Skeletal muscle tissue (tissue), 4 donors: ENCODE results near the gene TNRC6C. TPM values are rescaled to one million over a fixed set of nuclear protein-coding genes. Genes with fewer than 3 reads are reported as not detected.

ENCODE experiments used
- H3K27ac ChIP-seq: one replicate; pipeline ENCODE4 v1.7.0; 2013; ENCODE audit warnings: mild to moderate bottlenecking, low read depth, low read length, inconsistent platforms
- H3K27me3 ChIP-seq, 3 donors: one replicate each; pipeline ENCODE4 v1.7.0; 2013; ENCODE audit warnings: low read length in 3 of 3; ENCODE audit not compliant: control insufficient read depth in 3 of 3, insufficient read depth in 3 of 3
- H3K36me3 ChIP-seq, 3 donors: one replicate each; pipeline ENCODE4 v1.7.0; 2013; ENCODE audit warnings: low read length in 3 of 3; ENCODE audit not compliant: control insufficient read depth in 3 of 3, insufficient read depth in 3 of 3
- H3K4me1 ChIP-seq, 3 donors: one replicate each; pipeline ENCODE4 v1.7.0; 2013; ENCODE audit warnings: low read length in 3 of 3, mild to moderate bottlenecking in 3 of 3; ENCODE audit not compliant: control insufficient read depth in 3 of 3, insufficient read depth in 3 of 3
- H3K4me3 ChIP-seq, 3 donors: one replicate each; pipeline ENCODE4 v1.7.0; 2013; ENCODE audit warnings: low read length in 3 of 3
- H3K9ac ChIP-seq, 3 donors: one replicate each; pipeline ENCODE4 v1.7.0; 2013; ENCODE audit warnings: low read length in 3 of 3, mild to moderate bottlenecking in 3 of 3, moderate library complexity in 2 of 3, low read depth in 1 of 3
- H3K9me3 ChIP-seq, 3 donors: one replicate each; pipeline ENCODE4 v1.7.0; 2013; ENCODE audit warnings: low read length in 3 of 3; ENCODE audit not compliant: control insufficient read depth in 3 of 3
- total RNA-seq: library from RNA; depleted of rRNA; stranded (reverse); fragments of >200 nt; gene quantifications from one replicate; pipeline ENCODE4 v1.2.3, GENCODE V29; 2014
- donor health status: Osteomylitis.

The TNRC6C gene, protein sequence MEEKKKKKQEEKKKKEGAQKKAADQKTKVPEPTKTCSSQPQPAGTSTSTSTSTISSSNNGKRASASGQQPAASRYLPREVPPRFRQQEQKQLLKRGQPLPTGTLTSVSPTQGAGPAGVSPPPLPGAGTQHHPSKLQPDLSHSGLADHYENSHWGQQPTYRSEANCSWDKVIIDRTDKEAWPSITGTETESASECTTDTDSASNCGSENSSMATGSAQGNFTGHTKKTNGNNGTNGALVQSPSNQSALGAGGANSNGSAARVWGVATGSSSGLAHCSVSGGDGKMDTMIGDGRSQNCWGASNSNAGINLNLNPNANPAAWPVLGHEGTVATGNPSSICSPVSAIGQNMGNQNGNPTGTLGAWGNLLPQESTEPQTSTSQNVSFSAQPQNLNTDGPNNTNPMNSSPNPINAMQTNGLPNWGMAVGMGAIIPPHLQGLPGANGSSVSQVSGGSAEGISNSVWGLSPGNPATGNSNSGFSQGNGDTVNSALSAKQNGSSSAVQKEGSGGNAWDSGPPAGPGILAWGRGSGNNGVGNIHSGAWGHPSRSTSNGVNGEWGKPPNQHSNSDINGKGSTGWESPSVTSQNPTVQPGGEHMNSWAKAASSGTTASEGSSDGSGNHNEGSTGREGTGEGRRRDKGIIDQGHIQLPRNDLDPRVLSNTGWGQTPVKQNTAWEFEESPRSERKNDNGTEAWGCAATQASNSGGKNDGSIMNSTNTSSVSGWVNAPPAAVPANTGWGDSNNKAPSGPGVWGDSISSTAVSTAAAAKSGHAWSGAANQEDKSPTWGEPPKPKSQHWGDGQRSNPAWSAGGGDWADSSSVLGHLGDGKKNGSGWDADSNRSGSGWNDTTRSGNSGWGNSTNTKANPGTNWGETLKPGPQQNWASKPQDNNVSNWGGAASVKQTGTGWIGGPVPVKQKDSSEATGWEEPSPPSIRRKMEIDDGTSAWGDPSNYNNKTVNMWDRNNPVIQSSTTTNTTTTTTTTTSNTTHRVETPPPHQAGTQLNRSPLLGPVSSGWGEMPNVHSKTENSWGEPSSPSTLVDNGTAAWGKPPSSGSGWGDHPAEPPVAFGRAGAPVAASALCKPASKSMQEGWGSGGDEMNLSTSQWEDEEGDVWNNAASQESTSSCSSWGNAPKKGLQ (N-terminal part only)
- 12.5 TPM for total RNA-seq

DNA sequence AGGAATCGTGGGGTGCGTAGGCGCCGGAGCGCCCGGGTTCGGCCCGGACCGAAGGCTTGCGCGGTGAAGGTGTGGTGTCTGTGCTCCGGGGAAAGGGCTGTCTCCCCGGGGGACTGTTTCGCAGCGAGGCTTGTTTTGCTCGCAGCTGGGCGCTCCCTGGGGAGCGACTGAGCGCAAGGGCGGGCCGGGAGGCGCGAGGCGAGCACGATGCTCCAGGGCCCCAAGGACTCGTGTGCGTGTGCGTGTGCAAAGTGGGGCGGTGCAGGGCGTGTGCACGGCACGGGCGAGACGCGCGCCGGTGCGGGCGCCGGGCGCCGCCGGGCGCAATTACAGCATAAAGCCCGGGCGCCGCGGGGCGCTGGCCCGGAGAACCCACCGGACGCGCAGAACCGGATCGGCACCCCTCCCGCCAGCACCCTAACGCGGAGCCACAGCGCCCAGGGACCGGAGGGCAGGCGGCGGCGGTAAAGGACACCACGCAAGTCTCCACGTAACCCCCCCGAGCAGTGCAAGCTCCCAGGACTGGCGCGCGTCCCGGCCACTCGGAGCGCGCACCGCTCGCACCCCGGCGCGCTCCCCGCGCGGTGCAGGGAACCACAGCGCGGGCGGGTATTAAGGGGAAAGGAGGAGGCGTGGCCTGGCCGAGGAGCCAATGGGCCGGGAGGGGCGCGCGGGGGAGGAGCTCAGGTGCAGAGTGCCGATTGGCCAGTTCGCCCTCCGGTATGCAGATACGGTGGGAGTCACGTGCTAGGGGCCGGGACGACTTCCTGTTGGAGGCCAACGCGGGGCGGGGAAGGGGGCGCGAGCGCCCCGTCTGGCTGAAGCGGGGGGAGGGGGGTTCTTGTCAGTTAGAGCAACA is at the start of gene TNRC6C:
Gene TNRC6C (plus strand): TSS at position 847 of the 859 bp plus-strand sequence. CDS start 45,504 bp downstream, outside the sequence.
- Histone ChIP-seq H3K27me3 (peaks cover 0 to 3% (median 0%) of the 10 kb centered on the region in 3 donors), H3K36me3 (no peaks in the 10 kb centered on the region), H3K4me1 (peaks cover 18 to 31% (median 26%) of the 10 kb centered on the region in 3 donors), H3K9ac (peak within 1 kb of the TSS; percentile 76 to 94 (median 77)), H3K4me3 (peak within 1 kb of the TSS; percentile 80 to 86 (median 81)), H3K9me3 (no peaks in the 10 kb centered on the region), H3K27ac (peak within 1 kb of the TSS; percentile 45)

DNA sequence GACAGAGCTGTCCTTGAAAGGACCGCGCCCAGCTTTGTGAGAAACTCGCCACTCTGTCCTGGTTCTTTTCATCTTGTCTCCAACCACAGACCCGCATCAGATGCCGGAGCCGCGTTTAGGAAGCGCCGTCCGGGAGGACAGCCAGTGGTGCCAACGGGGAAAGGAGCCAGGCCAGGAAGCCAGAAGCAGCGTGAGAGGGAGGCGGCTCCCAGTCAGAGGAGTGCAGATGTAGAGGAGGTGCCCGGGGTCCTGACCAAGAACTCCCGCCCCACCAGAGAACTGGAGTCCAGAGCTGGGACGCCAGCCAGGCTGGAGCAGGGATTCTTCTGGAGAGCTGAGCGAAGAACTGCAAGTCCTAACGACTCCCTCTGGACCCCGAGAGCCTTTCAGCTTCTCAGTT is 49.3 kb upstream of the TNRC6C start:
- peak overlapping the region in 1 of 3 donors; percentile 43 for H3K9ac ChIP-seq
- H3K4me1 ChIP-seq, result peaks cover 0 to 11% (median 7%) of the 10 kb centered on the region in 3 donors
- peak overlapping the region in 1 of 3 donors; percentile 22 for H3K4me3 ChIP-seq
- no peak overlapping the region for H3K27ac ChIP-seq
- peaks cover 16 to 33% (median 24%) of the 10 kb centered on the region in 3 donors for H3K27me3 ChIP-seq
- no peaks in the 10 kb centered on the region for H3K36me3 ChIP-seq
- no peaks in the 10 kb centered on the region for H3K9me3 ChIP-seq

DNA sequence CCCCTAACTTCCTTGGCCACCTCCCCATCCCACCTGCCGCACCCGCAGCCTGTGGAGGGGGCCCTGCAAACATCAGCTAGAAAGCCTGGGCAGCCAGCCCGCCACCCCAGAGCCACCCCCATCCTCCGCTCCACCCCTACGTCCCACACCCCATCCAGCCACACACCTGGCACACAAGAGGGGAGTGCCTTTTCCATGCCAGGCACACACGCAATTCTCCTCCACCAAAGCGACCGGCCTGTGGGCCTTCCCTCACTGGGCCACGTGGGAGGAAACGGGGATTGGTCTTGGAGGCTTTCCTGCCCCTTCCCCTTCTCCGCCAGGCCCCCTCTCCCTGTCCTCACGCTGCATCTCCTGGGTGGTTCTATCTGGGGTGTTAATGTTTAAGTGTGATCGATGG is 48.7 kb upstream of the TNRC6C start:
- H3K9me3 ChIP-seq, result no peaks in the 10 kb centered on the region
- peaks cover 20 to 35% (median 24%) of the 10 kb centered on the region in 3 donors for H3K27me3 ChIP-seq
- no peaks in the 10 kb centered on the region for H3K36me3 ChIP-seq
- H3K4me3 ChIP-seq, result no peak overlapping the region
- H3K9ac ChIP-seq, result no peak overlapping the region
- H3K4me1 ChIP-seq, result peaks cover 0 to 11% (median 7%) of the 10 kb centered on the region in 3 donors
- H3K27ac ChIP-seq, result no peak overlapping the region

DNA sequence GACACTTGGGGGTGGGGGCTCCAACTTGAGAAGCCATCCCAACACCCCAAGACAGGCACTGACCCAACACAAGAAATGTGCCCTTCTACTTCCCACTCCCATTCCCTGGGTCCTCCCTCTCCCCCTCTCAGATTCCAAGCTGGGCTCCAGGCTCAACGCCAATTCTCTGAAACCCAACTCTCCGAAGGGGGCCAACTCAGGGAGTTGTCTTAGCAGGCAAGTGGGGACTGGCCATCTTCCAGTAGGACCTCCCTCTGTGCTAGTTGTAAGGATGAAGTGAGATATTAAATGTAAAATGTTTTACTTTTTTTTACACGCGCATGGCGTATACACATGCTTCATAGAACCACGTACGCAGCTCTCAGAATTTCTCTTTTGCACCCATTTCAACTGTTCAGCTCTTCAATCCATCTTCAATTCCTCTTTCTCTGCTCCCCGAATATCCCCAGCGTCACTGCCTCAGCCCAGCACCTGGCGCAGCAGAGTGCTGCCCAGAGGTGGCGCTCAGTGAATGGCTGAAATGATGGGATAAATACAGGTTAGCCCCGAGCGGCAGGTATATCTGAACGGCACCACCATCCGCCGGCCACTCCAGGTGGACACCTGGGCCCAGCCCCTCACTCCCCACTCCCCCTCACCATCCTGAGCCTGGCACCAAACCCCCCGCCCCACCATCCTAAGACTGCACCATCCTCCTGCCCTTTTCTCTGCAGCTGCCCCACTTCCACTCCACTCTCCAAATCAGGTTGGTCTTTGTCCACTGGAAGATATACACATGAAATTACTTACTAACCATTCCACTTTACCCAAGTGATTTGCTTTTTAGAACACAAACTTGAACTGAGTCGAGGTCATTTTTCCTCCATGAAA is 43.9 kb upstream of the TNRC6C start:
- H3K4me1 ChIP-seq, result peaks cover 0 to 8% (median 5%) of the 10 kb centered on the region in 3 donors
- H3K27ac ChIP-seq, result no peak overlapping the region
- H3K4me3 ChIP-seq, result no peak overlapping the region
- H3K27me3 ChIP-seq, result peaks cover 21 to 25% (median 23%) of the 10 kb centered on the region in 3 donors
- no peak overlapping the region for H3K9ac ChIP-seq
- H3K36me3 ChIP-seq, result no peaks in the 10 kb centered on the region
- H3K9me3 ChIP-seq, result no peaks in the 10 kb centered on the region

DNA sequence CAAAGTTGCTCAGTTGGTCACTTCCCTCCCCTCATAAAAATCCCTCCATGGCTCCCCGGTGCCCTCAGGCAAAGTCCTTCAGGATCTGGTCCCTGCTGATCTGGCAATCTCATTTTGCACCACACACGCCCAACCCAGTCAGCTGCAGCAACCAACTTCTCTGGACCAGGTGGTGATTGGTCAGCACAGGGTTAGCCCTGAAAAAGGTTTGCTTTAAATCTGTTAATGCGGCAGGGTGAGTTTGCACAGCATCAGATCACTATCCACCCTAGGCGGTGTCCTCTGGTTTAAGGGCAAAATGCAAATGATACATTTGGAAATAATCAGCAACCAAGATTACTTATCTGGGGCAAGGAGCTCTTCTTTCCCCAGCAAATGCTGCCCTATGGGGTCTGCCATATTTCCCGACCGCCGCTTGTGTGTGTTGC is 42.9 kb upstream of the TNRC6C start:
- Histone ChIP-seq H3K4me3 (no peak overlapping the region), H3K27me3 (peaks cover 21 to 25% (median 23%) of the 10 kb centered on the region in 3 donors), H3K4me1 (peaks cover 0 to 7% (median 5%) of the 10 kb centered on the region in 3 donors), H3K36me3 (no peaks in the 10 kb centered on the region), H3K9ac (no peak overlapping the region), H3K9me3 (no peaks in the 10 kb centered on the region), H3K27ac (no peak overlapping the region)

DNA sequence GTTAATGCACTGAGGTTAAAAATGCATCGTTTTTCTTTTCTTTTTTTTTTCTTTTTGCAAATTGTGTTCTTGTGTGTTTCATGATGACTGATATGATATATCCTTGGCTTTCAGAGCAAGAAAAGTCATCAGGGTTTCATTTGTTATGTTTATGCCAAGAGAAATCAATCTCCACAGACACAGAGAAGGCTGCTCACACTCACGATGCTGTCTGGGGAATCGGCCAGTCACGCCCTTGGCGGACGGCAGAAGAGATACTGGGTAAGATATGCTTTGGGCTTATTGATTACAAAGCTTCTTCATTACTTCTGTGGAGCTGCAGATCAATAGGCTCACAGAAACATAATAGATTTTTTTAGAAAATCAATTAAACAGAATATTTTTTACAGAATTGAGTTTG is 42.2 kb upstream of the TNRC6C start:
- Histone ChIP-seq H3K9ac (no peak overlapping the region), H3K36me3 (no peaks in the 10 kb centered on the region), H3K27me3 (peaks cover 21 to 25% (median 23%) of the 10 kb centered on the region in 3 donors), H3K4me3 (no peak overlapping the region), H3K27ac (no peak overlapping the region), H3K9me3 (no peaks in the 10 kb centered on the region), H3K4me1 (peaks cover 0 to 7% (median 5%) of the 10 kb centered on the region in 3 donors)

DNA sequence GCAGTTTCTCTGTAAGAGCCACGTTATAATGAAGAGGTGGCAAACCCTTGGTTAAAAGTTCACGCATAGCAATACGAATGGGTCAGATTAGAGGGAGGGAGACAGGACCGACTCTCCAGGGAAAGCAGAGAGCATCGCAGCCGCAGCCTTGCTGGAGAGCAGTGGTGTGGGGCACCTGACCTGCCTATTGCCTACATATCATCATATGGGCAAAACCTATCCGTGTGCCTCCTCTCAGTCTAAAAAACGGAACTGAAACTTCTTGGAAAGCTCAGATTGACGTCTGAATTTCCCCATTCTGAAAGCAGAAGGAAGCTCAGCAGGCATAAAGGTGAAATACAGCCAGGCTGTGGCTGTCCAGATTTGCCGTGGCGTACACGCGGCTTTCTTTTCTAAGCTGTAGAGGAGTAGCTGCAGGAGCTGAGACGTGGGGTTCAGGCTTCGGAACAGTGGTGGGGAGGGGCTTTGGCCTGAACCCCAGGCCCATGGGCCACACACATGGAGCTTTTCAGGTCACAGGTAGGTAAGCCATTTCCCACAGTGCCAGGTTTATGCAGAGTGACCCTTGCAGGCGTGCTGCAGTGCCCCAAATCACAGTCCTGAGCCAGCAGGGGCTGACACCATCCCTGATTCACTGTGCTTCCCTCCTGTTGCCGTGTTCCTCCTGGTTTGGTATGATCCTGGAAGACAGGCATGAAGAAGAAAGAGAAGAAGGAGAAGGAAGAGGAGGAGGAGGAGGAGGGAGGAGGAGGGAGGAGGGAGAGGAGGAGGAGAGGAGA is 41.6 kb upstream of the TNRC6C start:
- Histone ChIP-seq H3K9me3 (no peaks in the 10 kb centered on the region), H3K4me3 (no peak overlapping the region), H3K9ac (no peak overlapping the region), H3K27me3 (peaks cover 21 to 25% (median 23%) of the 10 kb centered on the region in 3 donors), H3K4me1 (peaks cover 0 to 7% (median 5%) of the 10 kb centered on the region in 3 donors), H3K27ac (no peak overlapping the region), H3K36me3 (no peaks in the 10 kb centered on the region)

DNA sequence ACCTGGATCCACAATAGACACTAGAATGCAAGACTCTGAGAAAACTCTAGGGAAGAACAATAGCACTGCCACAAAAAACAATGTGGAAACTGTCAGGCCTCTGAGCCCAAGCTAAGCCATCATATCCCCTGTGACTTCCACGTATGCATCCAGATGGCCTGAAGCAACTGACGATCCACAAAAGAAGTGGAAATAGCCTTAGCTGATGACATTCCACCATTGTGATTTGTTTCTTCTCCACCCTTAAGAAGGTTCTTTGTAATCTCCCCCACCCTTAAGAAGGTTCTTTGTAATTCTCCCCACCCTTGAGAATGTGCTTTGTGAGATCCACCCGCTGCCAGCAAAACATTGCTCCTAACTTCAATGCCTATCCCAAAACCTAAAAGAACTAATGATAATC is 39.2 kb upstream of the TNRC6C start:
- Histone ChIP-seq H3K36me3 (no peaks in the 10 kb centered on the region), H3K9ac (no peak overlapping the region), H3K9me3 (no peaks in the 10 kb centered on the region), H3K4me1 (peaks cover 0 to 7% (median 5%) of the 10 kb centered on the region in 3 donors), H3K27ac (no peak overlapping the region), H3K4me3 (no peak overlapping the region), H3K27me3 (peaks cover 24 to 30% (median 27%) of the 10 kb centered on the region in 3 donors)
